IMR-90 (cell line): ENCODE measurements around the gene DAAM2. TPM values are rescaled to one million over a fixed set of nuclear protein-coding genes. Genes with fewer than 3 reads are reported as not detected.

ENCODE experiments used
- ATAC-seq: fragments of 200-7000 bp; cut with Tn5 transposase; 2 replicates; pipeline ENCODE4 v1.9.1; 2020; ENCODE audit warnings: low read depth, mild to moderate bottlenecking, moderate library complexity
- BruUV-seq: library from RNA; stranded (reverse); fragments of 400-500 nt; replicated peaks from 2 replicates; lab custom pipeline; 2021; lab: Mats Ljungman, UMichigan
- CTCF ChIA-PET: fragments of 300-600 bp; formaldehyde crosslinking; extraction: SDS; loops from one replicate; lab custom pipeline; 2021; ENCODE audit warnings: antibody characterized with exemption; lab: Yijun Ruan, JAX
- POLR2A ChIA-PET: fragments of 300-600 bp; sonication (Branson Sonifier 250); formaldehyde crosslinking; loops from one replicate; lab custom pipeline; 2022; ENCODE audit warnings: antibody characterized with exemption; ENCODE audit not compliant: unreplicated experiment; lab: Charles Lee
- DNase-seq: peaks from one replicate; pipeline ENCODE4 v3.0.0; 2013
- H2AFZ ChIP-seq: replicated peaks from 2 replicates; pipeline ENCODE3; 2013; ENCODE audit warnings: low read length, mild to moderate bottlenecking; ENCODE audit not compliant: poor library complexity
- H2AK5ac ChIP-seq: 2 replicates; pipeline ENCODE4 v1.6.1; 2013; ENCODE audit warnings: low read depth, low read length, inconsistent platforms
- H2AK9ac ChIP-seq: replicated peaks from 2 replicates; pipeline ENCODE3; 2013; ENCODE audit warnings: mild to moderate bottlenecking, low read depth, low read length, moderate library complexity; ENCODE audit not compliant: poor library complexity
- H2BK120ac ChIP-seq: 2 replicates; pipeline ENCODE4 v1.6.1; 2013; ENCODE audit warnings: low read depth, low read length, inconsistent platforms
- H2BK15ac ChIP-seq: 3 replicates; pipeline ENCODE4 v1.6.1; 2013; ENCODE audit warnings: low read depth, low read length, inconsistent platforms
- H2BK20ac ChIP-seq: 2 replicates; pipeline ENCODE4 v1.6.1; 2013; ENCODE audit warnings: low read depth, mild to moderate bottlenecking, inconsistent platforms, low read length, moderate library complexity
- H2BK5ac ChIP-seq: 2 replicates; pipeline ENCODE4 v1.6.1; 2013; ENCODE audit warnings: mild to moderate bottlenecking, low read depth, low read length, inconsistent platforms; ENCODE audit not compliant: poor library complexity, severe bottlenecking
- H3K14ac ChIP-seq: replicated peaks from 2 replicates; pipeline ENCODE4 v1.6.1; 2013; ENCODE audit warnings: low read depth, low read length, inconsistent platforms
- H3K18ac ChIP-seq: 2 replicates; pipeline ENCODE4 v1.6.1; 2013; ENCODE audit warnings: low read depth, low read length, control low read depth
- H3K23ac ChIP-seq: 2 replicates; pipeline ENCODE4 v1.6.1; 2013; ENCODE audit warnings: low read depth, low read length, inconsistent platforms
- H3K27ac ChIP-seq: 2 replicates; pipeline ENCODE4 v1.5.1; 2013; ENCODE audit warnings: mild to moderate bottlenecking, control low read depth, low read length; ENCODE audit not compliant: insufficient read depth
- H3K27me3 ChIP-seq: 2 replicates; pipeline ENCODE4 v1.6.1; 2013; ENCODE audit warnings: low read length; ENCODE audit not compliant: control insufficient read depth, insufficient read depth
- H3K36me3 ChIP-seq: 2 replicates; pipeline ENCODE4 v1.6.1; 2013; ENCODE audit warnings: low read length, mixed read lengths; ENCODE audit not compliant: control insufficient read depth, insufficient read depth
- H3K4ac ChIP-seq: 2 replicates; pipeline ENCODE4 v1.6.1; 2013; ENCODE audit warnings: low read depth, low read length, inconsistent platforms
- H3K4me1 ChIP-seq: 2 replicates; pipeline ENCODE4 v1.6.1; 2013; ENCODE audit warnings: low read length, mixed read lengths; ENCODE audit not compliant: control insufficient read depth, insufficient read depth
- H3K4me2 ChIP-seq: 2 replicates; pipeline ENCODE4 v1.6.1; 2013; ENCODE audit warnings: low read depth, mild to moderate bottlenecking, control low read depth, low read length, moderate library complexity
- H3K4me3 ChIP-seq: 2 replicates; pipeline ENCODE4 v1.5.1; 2013; ENCODE audit warnings: low read depth, mild to moderate bottlenecking, control low read depth, low read length, moderate library complexity; ENCODE audit not compliant: insufficient read depth
- H3K56ac ChIP-seq: 2 replicates; pipeline ENCODE4 v1.6.1; 2013; ENCODE audit warnings: low read length, inconsistent platforms; ENCODE audit not compliant: insufficient read depth; ENCODE audit errors: extremely low read depth
- H3K79me1 ChIP-seq, 2 experiments: 2 replicates each; pipeline ENCODE4 v1.6.1; 2013; ENCODE audit warnings: low read length in 2 of 2, inconsistent platforms in 1 of 2, low read depth in 1 of 2
- H3K9ac ChIP-seq: 2 replicates; pipeline ENCODE4 v1.6.1; 2013; ENCODE audit warnings: low read depth, low read length, control low read depth
- H3K9me1 ChIP-seq: 2 replicates; pipeline ENCODE4 v1.6.1; 2013; ENCODE audit warnings: low read length, inconsistent platforms; ENCODE audit not compliant: insufficient read depth
- H3K9me3 ChIP-seq: 2 replicates; pipeline ENCODE4 v1.6.1; 2013; ENCODE audit warnings: low read length; ENCODE audit not compliant: control insufficient read depth, insufficient read depth
- H4K20me1 ChIP-seq: 2 replicates; pipeline ENCODE4 v1.6.1; 2013; ENCODE audit warnings: low read length, inconsistent platforms; ENCODE audit not compliant: insufficient read depth
- H4K5ac ChIP-seq: 2 replicates; pipeline ENCODE4 v1.6.1; 2013; ENCODE audit warnings: mild to moderate bottlenecking, low read depth, low read length, control low read depth
- H4K8ac ChIP-seq, 2 experiments: 2 replicates each; pipeline ENCODE4 v1.6.1; 2013; ENCODE audit warnings: low read depth in 2 of 2, low read length in 2 of 2, control low read depth in 1 of 2, inconsistent platforms in 1 of 2
- H4K91ac ChIP-seq: 2 replicates; pipeline ENCODE4 v1.6.1; 2013; ENCODE audit warnings: low read depth, low read length, inconsistent platforms; ENCODE audit not compliant: insufficient read depth
- BHLHE40 ChIP-seq: fragments of 150-350 bp; IDR thresholded peaks from 2 replicates; pipeline ENCODE4 v1.6.1; 2016; ENCODE audit warnings: mild to moderate bottlenecking, low read depth, low read length
- CEBPB ChIP-seq: IDR thresholded peaks from 2 replicates; pipeline ENCODE4 v1.6.1; 2012; ENCODE audit warnings: low read depth, low read length, improper control_type of control experiment
- CHD1 ChIP-seq: IDR thresholded peaks from 2 replicates; pipeline ENCODE4 v1.6.1; 2012; ENCODE audit warnings: low read depth, low read length, improper control_type of control experiment
- CTCF ChIP-seq: conservative IDR thresholded peaks from 2 replicates; pipeline ENCODE4 v1.5.1; 2012; ENCODE audit warnings: mild to moderate bottlenecking, low read depth, low read length, improper control_type of control experiment
- ELK1 ChIP-seq: fragments of 150-350 bp; IDR thresholded peaks from 2 replicates; pipeline ENCODE4 v1.6.1; 2016; ENCODE audit warnings: low read depth, mild to moderate bottlenecking, low read length, moderate library complexity, borderline replicate concordance
- FOS ChIP-seq: fragments of 150-350 bp; IDR thresholded peaks from 2 replicates; pipeline ENCODE4 v1.6.1; 2016; ENCODE audit warnings: low read depth, low read length
- MAFK ChIP-seq: IDR thresholded peaks from 2 replicates; pipeline ENCODE4 v1.6.1; 2012; ENCODE audit warnings: low read depth, low read length, improper control_type of control experiment
- MAZ ChIP-seq: IDR thresholded peaks from 2 replicates; pipeline ENCODE4 v1.6.1; 2012; ENCODE audit warnings: low read depth, mild to moderate bottlenecking, low read length, improper control_type of control experiment, moderate library complexity, borderline replicate concordance
- MXI1 ChIP-seq: IDR thresholded peaks from 2 replicates; pipeline ENCODE4 v1.6.1; 2012; ENCODE audit warnings: low read depth, mild to moderate bottlenecking, low read length, moderate library complexity, borderline replicate concordance
- NFE2L2 ChIP-seq: fragments of 150-350 bp; IDR thresholded peaks from 2 replicates; pipeline ENCODE4 v1.6.1; 2016; ENCODE audit warnings: low read depth, mild to moderate bottlenecking, low read length
- POLR2A ChIP-seq: IDR thresholded peaks from 2 replicates; pipeline ENCODE4 v1.6.1; 2012; ENCODE audit warnings: mild to moderate bottlenecking, low read depth, low read length
- RAD21 ChIP-seq: IDR thresholded peaks from 2 replicates; pipeline ENCODE4 v1.6.1; 2012; ENCODE audit warnings: low read length, improper control_type of control experiment
- RCOR1 ChIP-seq: IDR thresholded peaks from 2 replicates; pipeline ENCODE4 v1.6.1; 2012; ENCODE audit warnings: mild to moderate bottlenecking, low read length, improper control_type of control experiment; ENCODE audit not compliant: insufficient replicate concordance
- RFX5 ChIP-seq: IDR thresholded peaks from 2 replicates; pipeline ENCODE4 v1.8.0; 2012; ENCODE audit warnings: low read depth, mild to moderate bottlenecking, low read length, moderate library complexity
- SMC3 ChIP-seq: fragments of 150-350 bp; IDR thresholded peaks from 2 replicates; pipeline ENCODE4 v1.6.1; 2016; ENCODE audit warnings: low read depth, mild to moderate bottlenecking, antibody characterized with exemption, low read length, moderate library complexity
- USF2 ChIP-seq: fragments of 150-350 bp; IDR thresholded peaks from 2 replicates; pipeline ENCODE4 v1.6.1; 2017; ENCODE audit warnings: mild to moderate bottlenecking, antibody characterized with exemption, low read length, low read depth
- WGBS, 2 experiments: methylation state at CpG; one replicate each; pipeline versions ENCODE4 v1.1.5 to v1.1.7; 2013; ENCODE audit warnings: missing lambda C conversion rate in 2 of 2; ENCODE audit not compliant: insufficient read length in 1 of 2; ENCODE audit errors: extremely low coverage in 2 of 2; 5-methylcytosine and 5-hydroxymethylcytosine counted together
- dilution Hi-C: fragments of 300-500 bp; cut with HindIII; formaldehyde crosslinking; loops from one replicate; pipeline ENCODE4 v1.14.3; 2018; ENCODE audit warnings: low sequenced_read_pairs; ENCODE audit not compliant: unreplicated experiment
- in situ Hi-C: fragments of 300-500 bp; cut with MboI; formaldehyde crosslinking; loops from 3 replicates; pipeline ENCODE4 v1.14.3; 2019; ENCODE audit warnings: low sequenced_read_pairs, inconsistent platforms, mixed read lengths
- intact Hi-C: fragments of 100-400 bp; cut with micrococcal nuclease; formaldehyde crosslinking; loops from 2 replicates; pipeline ENCODE4 v1.10.0; 2022
- polyA plus RNA-seq, 3 experiments: library from polyadenylated mRNA; depleted of rRNA; stranded (reverse); fragments of >200 nt; gene quantifications; 2 replicates each; pipeline ENCODE4 v1.2.3, GENCODE V29; 2012; ENCODE audit warnings: low replicate concordance in 1 of 3
- total RNA-seq: library from RNA; depleted of rRNA; stranded (reverse); fragments of >200 nt; gene quantifications from 2 replicates; pipeline ENCODE4 v1.2.3, GENCODE V29; 2012

The DAAM2 gene
- total and polyA plus RNA-seq, 2 of the 4 experiments (the other 2 are of a cell fraction): 11.2 to 12.9 TPM

- POLR2A ChIA-PET: no interaction called here
- DNase-seq: no peak
- H2AK5ac ChIP-seq: no peak overlapping the region
- BruUV-seq: no TSS peak
- TF ChIP-seq USF2 (no peak), ELK1 (no peak), SMC3 (no peak), CHD1 (no peak), RCOR1 (no peak), BHLHE40 (no peak), MAFK (no peak), MAZ (no peak), POLR2A (no peak), RFX5 (no peak), FOS (no peak), CTCF (no peak), CEBPB (no peak), RAD21 (no peak), MXI1 (no peak), NFE2L2 (no peak)
- no peak overlapping the region for H3K27ac ChIP-seq
- no peak overlapping the region for H3K4me2 ChIP-seq
- no peaks in the 10 kb centered on the region for H3K4me1 ChIP-seq
- H3K27me3 ChIP-seq: peaks cover 15% of the 10 kb centered on the region
- no peak overlapping the region for H3K4me3 ChIP-seq
- CTCF ChIA-PET: interaction anchor here (0.6 kb wide), 1 partner anchor 239 kb away, joined by 4 read pairs; no protein-coding TSS in a partner anchor
- H3K18ac ChIP-seq: no peak overlapping the region
- H3K9ac ChIP-seq: no peak overlapping the region
- no peaks in the 10 kb centered on the region for H3K9me3 ChIP-seq
- H2BK120ac ChIP-seq: no peak overlapping the region
- H4K91ac ChIP-seq: no peak overlapping the region
- H3K56ac ChIP-seq: no peak overlapping the region
- no peaks in the 10 kb centered on the region for H4K20me1 ChIP-seq
- no peak overlapping the region for H2BK20ac ChIP-seq
- dilution Hi-C loops: no loop called here
- H3K14ac ChIP-seq: no peak overlapping the region
- H2BK5ac ChIP-seq: no peak overlapping the region
- no peak overlapping the region for H4K5ac ChIP-seq
- H2AK9ac ChIP-seq: no peak overlapping the region
- H3K79me1 ChIP-seq: no peaks in the 10 kb centered on the region
- no peak overlapping the region for H3K4ac ChIP-seq
- H2AFZ ChIP-seq: no peak overlapping the region
- H3K23ac ChIP-seq: no peak overlapping the region
- whole genome bisulfite sequencing, 2 experiments: 60% methylated on average over 1 of the region's 3 CpGs; no CpG with 5 or more reads in 1 of the 2 experiments
- no peak for ATAC-seq
- no peaks in the 10 kb centered on the region for H3K36me3 ChIP-seq
- intact Hi-C loops: no loop called here
- H3K9me1 ChIP-seq: no peaks in the 10 kb centered on the region
- no peak overlapping the region for H2BK15ac ChIP-seq
- in situ Hi-C loops: no loop called here
- no peak overlapping the region for H4K8ac ChIP-seq
Observed at GRCh38 chr6:39760226-39760952, 31.8 kb upstream of the DAAM2 start.
